ENCODE data around the gene ELOB. TPM values are rescaled to one million over a fixed set of nuclear protein-coding genes. Genes with fewer than 3 reads are reported as not detected.

Gene ELOB
- total RNA-seq, 1 donor from 2014 or later: 195 TPM

DNA sequence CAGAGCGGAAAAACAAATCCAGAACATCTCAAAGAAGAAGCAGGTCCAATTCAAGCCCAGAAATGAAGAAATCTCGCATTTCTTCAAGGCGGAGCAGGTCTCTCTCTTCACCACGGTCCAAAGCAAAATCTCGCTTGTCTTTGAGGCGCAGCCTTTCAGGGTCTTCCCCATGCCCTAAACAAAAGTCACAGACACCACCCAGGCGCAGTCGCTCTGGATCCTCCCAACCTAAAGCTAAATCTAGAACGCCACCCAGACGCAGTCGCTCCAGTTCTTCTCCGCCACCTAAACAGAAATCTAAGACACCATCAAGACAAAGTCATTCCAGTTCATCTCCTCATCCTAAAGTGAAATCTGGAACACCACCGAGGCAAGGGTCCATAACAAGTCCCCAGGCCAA is 14.4 kb downstream of the ELOB start:
- TF ChIP-seq, protein P1, sequence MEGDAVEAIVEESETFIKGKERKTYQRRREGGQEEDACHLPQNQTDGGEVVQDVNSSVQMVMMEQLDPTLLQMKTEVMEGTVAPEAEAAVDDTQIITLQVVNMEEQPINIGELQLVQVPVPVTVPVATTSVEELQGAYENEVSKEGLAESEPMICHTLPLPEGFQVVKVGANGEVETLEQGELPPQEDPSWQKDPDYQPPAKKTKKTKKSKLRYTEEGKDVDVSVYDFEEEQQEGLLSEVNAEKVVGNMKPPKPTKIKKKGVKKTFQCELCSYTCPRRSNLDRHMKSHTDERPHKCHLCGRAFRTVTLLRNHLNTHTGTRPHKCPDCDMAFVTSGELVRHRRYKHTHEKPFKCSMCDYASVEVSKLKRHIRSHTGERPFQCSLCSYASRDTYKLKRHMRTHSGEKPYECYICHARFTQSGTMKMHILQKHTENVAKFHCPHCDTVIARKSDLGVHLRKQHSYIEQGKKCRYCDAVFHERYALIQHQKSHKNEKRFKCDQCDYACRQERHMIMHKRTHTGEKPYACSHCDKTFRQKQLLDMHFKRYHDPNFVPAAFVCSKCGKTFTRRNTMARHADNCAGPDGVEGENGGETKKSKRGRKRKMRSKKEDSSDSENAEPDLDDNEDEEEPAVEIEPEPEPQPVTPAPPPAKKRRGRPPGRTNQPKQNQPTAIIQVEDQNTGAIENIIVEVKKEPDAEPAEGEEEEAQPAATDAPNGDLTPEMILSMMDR (IDR thresholded peaks at IDR 0.05; ENCODE audit: unreplicated experiment): no peak
- peaks cover 90% of the 10 kb centered on the region for H3K36me3 Mint-ChIP-seq (ENCODE audit: low read depth, unreplicated experiment)
- H3K27ac Mint-ChIP-seq (ENCODE audit: unreplicated experiment): no peak overlapping the region
- H3K4me1 Mint-ChIP-seq (ENCODE audit: unreplicated experiment): peaks cover 3% of the 10 kb centered on the region
- peaks cover 5% of the 10 kb centered on the region for H3K27me3 Mint-ChIP-seq (ENCODE audit: unreplicated experiment)
- DNase-seq (ENCODE audit: low spot score): no peak
- H3K4me3 Mint-ChIP-seq (ENCODE audit: unreplicated experiment): peak overlapping the region; percentile 76
- H3K9me3 Mint-ChIP-seq (ENCODE audit: unreplicated experiment): no peaks in the 10 kb centered on the region

GRCh38 chr16:2761886-2762583 is 15.0 kb downstream of the ELOB start:
- TF ChIP-seq, protein P1 (IDR thresholded peaks at IDR 0.05; ENCODE audit: unreplicated experiment): no peak
- no peaks in the 10 kb centered on the region for H3K9me3 Mint-ChIP-seq (ENCODE audit: unreplicated experiment)
- H3K4me3 Mint-ChIP-seq (ENCODE audit: unreplicated experiment): peak overlapping the region; percentile 66
- peaks cover 4% of the 10 kb centered on the region for H3K4me1 Mint-ChIP-seq (ENCODE audit: unreplicated experiment)
- no peak for DNase-seq (ENCODE audit: low spot score)
- no peak overlapping the region for H3K27ac Mint-ChIP-seq (ENCODE audit: unreplicated experiment)
- H3K27me3 Mint-ChIP-seq (ENCODE audit: unreplicated experiment): peaks cover 5% of the 10 kb centered on the region
- H3K36me3 Mint-ChIP-seq (ENCODE audit: low read depth, unreplicated experiment): peaks cover 94% of the 10 kb centered on the region

- no peak for DNase-seq (ENCODE audit: low spot score)
- Mint-ChIP-seq H3K27ac (ENCODE audit: unreplicated experiment) (no peak overlapping the region), H3K9me3 (ENCODE audit: unreplicated experiment) (no peaks in the 10 kb centered on the region), H3K27me3 (ENCODE audit: unreplicated experiment) (peaks cover 5% of the 10 kb centered on the region), H3K36me3 (ENCODE audit: low read depth, unreplicated experiment) (peaks cover 97% of the 10 kb centered on the region), H3K4me3 (ENCODE audit: unreplicated experiment) (peak overlapping the region; percentile 66), H3K4me1 (ENCODE audit: unreplicated experiment) (peaks cover 6% of the 10 kb centered on the region)
- TF ChIP-seq, protein P1 (IDR thresholded peaks at IDR 0.05; ENCODE audit: unreplicated experiment): no peak
Observed at GRCh38 chr16:2761472-2761871, 15.6 kb downstream of the ELOB start.

- Mint-ChIP-seq H3K36me3 (ENCODE audit: low read depth, unreplicated experiment) (peaks cover 69% of the 10 kb centered on the region), H3K4me1 (ENCODE audit: unreplicated experiment) (peaks cover 35% of the 10 kb centered on the region), H3K27ac (ENCODE audit: unreplicated experiment) (no peak overlapping the region), H3K27me3 (ENCODE audit: unreplicated experiment) (peaks cover 18% of the 10 kb centered on the region), H3K9me3 (ENCODE audit: unreplicated experiment) (no peaks in the 10 kb centered on the region), H3K4me3 (ENCODE audit: unreplicated experiment) (peak overlapping the region; percentile 78)
- no peak for DNase-seq (ENCODE audit: low spot score)
- TF ChIP-seq, protein P1 (IDR thresholded peaks at IDR 0.05; ENCODE audit: unreplicated experiment): no peak
Observed at GRCh38 chr16:2757344-2757743, 19.7 kb downstream of the ELOB start.

GRCh38 chr16:2756288-2757015 is 20.6 kb downstream of the ELOB start:
- Mint-ChIP-seq H3K4me1 (ENCODE audit: unreplicated experiment) (peaks cover 36% of the 10 kb centered on the region), H3K36me3 (ENCODE audit: low read depth, unreplicated experiment) (peaks cover 60% of the 10 kb centered on the region), H3K27me3 (ENCODE audit: unreplicated experiment) (peaks cover 19% of the 10 kb centered on the region), H3K4me3 (ENCODE audit: unreplicated experiment) (peak overlapping the region; percentile 85), H3K9me3 (ENCODE audit: unreplicated experiment) (no peaks in the 10 kb centered on the region), H3K27ac (ENCODE audit: unreplicated experiment) (peak overlapping the region; percentile 45)
- TF ChIP-seq, protein P1 (IDR thresholded peaks at IDR 0.05; ENCODE audit: unreplicated experiment): no peak
- DNase-seq (ENCODE audit: low spot score): no peak

Measured in endothelial cell (in vitro differentiated cells).